A549 (cell line): ENCODE measurements around the gene CENPQ.

ENCODE experiments used
- CEBPB ChIP-seq, 2 experiments: fragments of >200 bp in 1 of 2; sonication (Bioruptor Twin) in 1 of 2; formaldehyde crosslinking in 1 of 2; IDR thresholded peaks; 2 replicates each; pipeline ENCODE4 v1.6.1; 2012 to 2016
- CHD2 ChIP-seq: fragments of 150-350 bp; IDR thresholded peaks from 2 replicates; pipeline ENCODE4 v1.6.1; 2014; ENCODE audit warnings: low read length; ENCODE audit not compliant: partially characterized antibody
- CTCF ChIP-seq: fragments of >200 bp; sonication (Bioruptor Twin); formaldehyde crosslinking; IDR thresholded peaks from 3 replicates; pipeline ENCODE4 v1.5.1; 2016
- E2F6 ChIP-seq: IDR thresholded peaks from 2 replicates; pipeline ENCODE4 v1.6.1; 2012; ENCODE audit warnings: low read depth, borderline replicate concordance
- EP300 ChIP-seq, 2 experiments: fragments of >200 bp; sonication (Bioruptor Twin); formaldehyde crosslinking; IDR thresholded peaks; 2 replicates in 1 of 2; 3 replicates in 1 of 2; pipeline ENCODE4 v1.6.1; 2016 to 2017
- FOSL2 ChIP-seq, 2 experiments: fragments of 450-650 bp in 1 of 2; fragments of >200 bp in 1 of 2; sonication (Bioruptor Twin) in 1 of 2; formaldehyde crosslinking; IDR thresholded peaks; 2 replicates each; pipeline versions ENCODE4 v1.5.0 to v1.6.1; 2016 to 2020; ENCODE audit warnings: mild to moderate bottlenecking in 1 of 2, moderate library complexity in 1 of 2
- HDAC2 ChIP-seq: fragments of 200-600 bp; sonication (generic); IDR thresholded peaks from 2 replicates; pipeline ENCODE4 v1.6.1; 2016
- HES2 ChIP-seq: fragments of >200 bp; sonication (Bioruptor Twin); formaldehyde crosslinking; IDR thresholded peaks from 2 replicates; pipeline ENCODE4 v1.6.1; 2016
- MAFK ChIP-seq: fragments of 450-650 bp; IDR thresholded peaks from 2 replicates; pipeline ENCODE4 v1.6.1; 2014; ENCODE audit not compliant: partially characterized antibody
- POLR2A ChIP-seq: IDR thresholded peaks from 2 replicates; pipeline ENCODE4 v1.6.1; 2012; ENCODE audit warnings: mild to moderate bottlenecking, low read length
- RCOR1 ChIP-seq: fragments of 150-350 bp; IDR thresholded peaks from 2 replicates; pipeline ENCODE4 v1.6.1; 2014; ENCODE audit warnings: antibody characterized with exemption, low read length, low read depth
- TP53 ChIP-seq: fragments of 250-450 bp; sonication (Bioruptor Pico); IDR thresholded peaks from 2 replicates; pipeline ENCODE4 v1.5.0; 2021; ENCODE audit warnings: mild to moderate bottlenecking, moderate library complexity
- USF2 ChIP-seq: fragments of 450-650 bp; IDR thresholded peaks from 2 replicates; pipeline ENCODE4 v1.6.1; 2014; ENCODE audit warnings: antibody characterized with exemption
- ZSCAN20 ChIP-seq: fragments of 250-450 bp; sonication (Bioruptor Pico); IDR thresholded peaks from 2 replicates; pipeline ENCODE4 v1.8.0; 2022; ENCODE audit warnings: mild to moderate bottlenecking, moderate library complexity

GRCh38 chr6:49415358-49415757, 47.8 kb upstream of the CENPQ start:
- TF ChIP-seq E2F6 (no peak), POLR2A (no peak), CTCF (no peak), TP53 (no peak), RCOR1 (no peak), CHD2 (no peak), HDAC2 (no peak), ZSCAN20 (CRISPR knock-in tag) (no peak), FOSL2 (IDR thresholded peaks at IDR 0.05) (no peak), FOSL2 (CRISPR knock-in tag; IDR thresholded peaks at IDR 0.05) (no peak), HES2 (no peak), MAFK (no peak), USF2 (no peak), EP300 (IDR thresholded peaks at IDR 0.05) (no peak), CEBPB (IDR thresholded peaks at IDR 0.05) (no peak)
